Measurements from ENCODE around the gene PPIP5K2.

GRCh38 chr5:103151156-103151555, 31.1 kb downstream of the PPIP5K2 start:
- TF ChIP-seq CTCF (IDR thresholded peaks at IDR 0.05; ENCODE audit: low read depth, low read length) (no peak), POLR2A (IDR thresholded peaks at IDR 0.05; ENCODE audit: extremely low read depth, insufficient read length) (no peak), MAX (IDR thresholded peaks at IDR 0.05; ENCODE audit: low read depth, low read length) (no peak)
